Right lung (tissue), 5 donors: Measurements from ENCODE around the gene LHB. TPM values are rescaled to one million over a fixed set of nuclear protein-coding genes. Genes with fewer than 3 reads are reported as not detected.
"Not testable (repeated sequence)": the region's sequence is repeated elsewhere in the genome, so short reads cannot be mapped to it uniquely, and the experiment has no call there.

Source experiments
- DNase-seq, 2 donors: peaks; one replicate each; pipeline ENCODE4 v3.0.0-alpha.2; 2013
- polyA plus RNA-seq, 5 donors: library from polyadenylated mRNA; unstranded; fragments of 120-200 nt; gene quantifications; one replicate each; pipeline versions ENCODE4 v1.2.1 to v1.2.3, GENCODE V29; 2013; ENCODE audit warnings: inconsistent platforms in 1 of 5, low replicate concordance in 1 of 5; ENCODE audit not compliant: insufficient read length in 5 of 5, insufficient read depth in 1 of 5

Gene LHB
- polyA plus RNA-seq, 5 donors = 0.23 TPM; not detected in 4

- DNase-seq = not testable (repeated sequence)
These were observed 21.8 kb upstream of the LHB start for GRCh38 chr19:49038557-49039276.

GRCh38 chr19:49038111-49038510 lies 21.2 kb upstream of the LHB start:
- DNase-seq = not testable (repeated sequence)

- DNase-seq = not testable (repeated sequence)
These were observed 19.9 kb upstream of the LHB start, which contains the start of gene CGB1 for GRCh38 chr19:49036815-49037214. Gene CGB1 (minus strand): TSS chr19:49036895. CDS start chr19:49036711, 184 bp downstream.

- DNase-seq = not testable (repeated sequence)
These were observed 14.9 kb upstream of the LHB start, which contains the start of gene CGB2 for GRCh38 chr19:49031642-49032301. Gene CGB2 (plus strand): TSS chr19:49031890. CDS start chr19:49032096, 206 bp downstream.

- not testable (repeated sequence) for DNase-seq
These were observed 13.4 kb upstream of the LHB start for GRCh38 chr19:49030323-49030722.

- DNase-seq = not testable (repeated sequence)
These were observed 12.9 kb upstream of the LHB start for GRCh38 chr19:49029749-49030148.

- not testable (repeated sequence) for DNase-seq
These were observed 11.8 kb upstream of the LHB start for GRCh38 chr19:49028686-49029085.

GRCh38 chr19:49025599-49025998 lies 8.7 kb upstream of the LHB start:
- not testable (repeated sequence) for DNase-seq

- not testable (repeated sequence) for DNase-seq
These were observed 8.2 kb upstream of the LHB start for GRCh38 chr19:49025088-49025487.

- not testable (repeated sequence) for DNase-seq
These were observed 7.3 kb upstream of the LHB start, which contains the start of gene CGB3 for GRCh38 chr19:49024233-49024632. Gene CGB3 (minus strand): TSS chr19:49024333. CDS start chr19:49023971, 362 bp downstream.

- DNase-seq = no peak
These were observed 5.2 kb upstream of the LHB start for GRCh38 chr19:49022116-49022515.

GRCh38 chr19:49020931-49021895 lies 4.3 kb upstream of the LHB start:
- no peak for DNase-seq

- no peak for DNase-seq
These were observed 3.5 kb upstream of the LHB start for GRCh38 chr19:49020342-49020741.

- DNase-seq = no peak
These were observed 2.5 kb upstream of the LHB start for GRCh38 chr19:49019242-49019932.

- DNase-seq = not testable (repeated sequence)
These were observed 1.7 kb upstream of the LHB start for GRCh38 chr19:49018388-49019241.

GRCh38 chr19:49017666-49018351 lies 918 bp upstream of the LHB start:
- no peak for DNase-seq

GRCh38 chr19:49016067-49016839 lies 638 bp downstream of the LHB start:
- DNase-seq = no peak

- no peak for DNase-seq
These were observed 2.0 kb downstream of the LHB start for GRCh38 chr19:49014870-49015255.
